NCI-H526 (cell line): ENCODE data around the gene POLD2.

Source experiments
- DNase-seq, 2 experiments: peaks; one replicate each; lab custom pipeline; 2025; lab: John Stamatoyannopoulos, UW

Gene POLD2

GRCh38 chr7:44102846-44103565 is 20.3 kb downstream of the POLD2 start:
- no peak for DNase-seq

- no peak for DNase-seq
Measured at GRCh38 chr7:44101966-44102845, 21.1 kb downstream of the POLD2 start.

GRCh38 chr7:44101303-44101965 is 21.9 kb downstream of the POLD2 start:
- no peak for DNase-seq

- DNase-seq: no peak
Measured at GRCh38 chr7:44100458-44101302, 22.7 kb downstream of the POLD2 start.

- no peak for DNase-seq
Measured at GRCh38 chr7:44099669-44100068, 23.7 kb downstream of the POLD2 start.

- no peak for DNase-seq
Measured at GRCh38 chr7:44098092-44099068, 25.0 kb downstream of the POLD2 start.

GRCh38 chr7:44097064-44097932 is 26.1 kb downstream of the POLD2 start:
- DNase-seq: no peak

- no peak for DNase-seq
Measured at GRCh38 chr7:44096326-44096881, 26.9 kb downstream of the POLD2 start.

GRCh38 chr7:44095781-44096180 is 27.6 kb downstream of the POLD2 start:
- DNase-seq: no peak

GRCh38 chr7:44094883-44095592 is 28.3 kb downstream of the POLD2 start:
- no peak for DNase-seq

- DNase-seq: no peak
Measured at GRCh38 chr7:44094365-44094764, 29.0 kb downstream of the POLD2 start.

GRCh38 chr7:44093102-44093641 is 30.2 kb downstream of the POLD2 start:
- no peak for DNase-seq

GRCh38 chr7:44087911-44088838 is 35.2 kb downstream of the POLD2 start:
- no peak for DNase-seq

GRCh38 chr7:44086627-44087026 is 36.7 kb downstream of the POLD2 start:
- no peak for DNase-seq

GRCh38 chr7:44085546-44085945 is 37.8 kb downstream of the POLD2 start:
- no peak for DNase-seq

GRCh38 chr7:44084701-44085100 is 38.6 kb downstream of the POLD2 start:
- DNase-seq: no peak

GRCh38 chr7:44083796-44084195 is 39.6 kb downstream of the POLD2 start:
- DNase-seq: no peak
